HepG2 (cell line): ENCODE measurements around the gene ZNF316. TPM values are rescaled to one million over a fixed set of nuclear protein-coding genes. Genes with fewer than 3 reads are reported as not detected.

Experiments
- ARID5B ChIP-seq: IDR thresholded peaks from 2 replicates; pipeline ENCODE4 v1.4.0; 2020; ENCODE audit warnings: mild to moderate bottlenecking, missing genetic modification reagents
- CBX5 ChIP-seq: sonication (generic); formaldehyde crosslinking; IDR thresholded peaks from 2 replicates; pipeline ENCODE4 v1.4.0; 2020; ENCODE audit warnings: missing genetic modification reagents, borderline replicate concordance
- CEBPG ChIP-seq: IDR thresholded peaks from 2 replicates; pipeline ENCODE4 v1.6.1; 2016
- CTCF ChIP-seq: sonication (generic); formaldehyde crosslinking; IDR thresholded peaks from 2 replicates; pipeline ENCODE4 v1.5.0; 2020; ENCODE audit warnings: mild to moderate bottlenecking, missing genetic modification reagents, moderate library complexity
- DPF2 ChIP-seq: sonication (generic); formaldehyde crosslinking; IDR thresholded peaks from 2 replicates; pipeline ENCODE4 v1.4.0; 2020; ENCODE audit warnings: mild to moderate bottlenecking, low read depth, missing genetic modification reagents, borderline replicate concordance
- ERF ChIP-seq: IDR thresholded peaks from 2 replicates; pipeline ENCODE4 v1.6.1; 2018; ENCODE audit warnings: missing biosample characterization, missing genetic modification reagents
- KAT8 ChIP-seq: IDR thresholded peaks from 2 replicates; pipeline ENCODE4 v1.6.1; 2016; ENCODE audit warnings: missing genetic modification reagents, missing compliant biosample characterization
- MED1 ChIP-seq: sonication (generic); formaldehyde crosslinking; IDR thresholded peaks from 2 replicates; pipeline ENCODE4 v1.4.0; 2020; ENCODE audit warnings: missing genetic modification reagents
- MEIS1 ChIP-seq: sonication (generic); formaldehyde crosslinking; IDR thresholded peaks from 2 replicates; pipeline ENCODE4 v1.9.0; 2021; ENCODE audit warnings: mild to moderate bottlenecking, missing genetic modification reagents, moderate library complexity, borderline replicate concordance
- MNT ChIP-seq: fragments of 450-650 bp; IDR thresholded peaks from 2 replicates; pipeline ENCODE4 v1.6.1; 2016
- POGK ChIP-seq: sonication (generic); formaldehyde crosslinking; conservative IDR thresholded peaks from 2 replicates; pipeline ENCODE4 v1.8.0; 2022; ENCODE audit warnings: mild to moderate bottlenecking, moderate library complexity, missing genetic modification reagents
- RAD51 ChIP-seq: fragments of 450-650 bp; IDR thresholded peaks from 2 replicates; pipeline ENCODE4 v1.6.1; 2016; ENCODE audit warnings: borderline replicate concordance
- RFXANK ChIP-seq: IDR thresholded peaks from 2 replicates; pipeline ENCODE4 v1.6.1; 2016
- SALL2 ChIP-seq: sonication (generic); formaldehyde crosslinking; IDR thresholded peaks from 2 replicates; pipeline ENCODE4 v1.8.1; 2023; ENCODE audit warnings: mild to moderate bottlenecking, missing genetic modification reagents, inconsistent platforms
- TFE3 ChIP-seq: IDR thresholded peaks from 2 replicates; pipeline ENCODE4 v1.6.1; 2016
- ZBTB38 ChIP-seq: sonication (generic); formaldehyde crosslinking; IDR thresholded peaks from 2 replicates; pipeline ENCODE4 v1.5.1; 2020; ENCODE audit warnings: mild to moderate bottlenecking, missing genetic modification reagents
- ZNF207 ChIP-seq: fragments of 450-650 bp; IDR thresholded peaks from 2 replicates; pipeline ENCODE4 v1.6.1; 2016; ENCODE audit warnings: antibody characterized with exemption, borderline replicate concordance
- ZNF740 ChIP-seq: sonication (generic); formaldehyde crosslinking; IDR thresholded peaks from 2 replicates; pipeline ENCODE4 v1.4.0; 2020; ENCODE audit warnings: missing genetic modification reagents
- ZSCAN29 ChIP-seq: sonication (generic); formaldehyde crosslinking; conservative IDR thresholded peaks from 2 replicates; pipeline ENCODE4 v1.4.0; 2020; ENCODE audit warnings: mild to moderate bottlenecking, missing genetic modification reagents
- polyA plus RNA-seq, 8 experiments: library from polyadenylated mRNA; depleted of rRNA in 3 of 8; stranded (reverse) in 7 of 8; unstranded in 1 of 8; fragments of >200 nt; fragmentation: Illumina TruSeq in 4 of 8; extraction: Trizol in 4 of 8; gene quantifications; 2 replicates each; pipeline versions ENCODE4 v1.2.1 to v1.2.3, GENCODE V29; 2011 to 2016; ENCODE audit warnings: low read depth in 4 of 8, missing spikeins in 1 of 8, mixed read lengths in 1 of 8; ENCODE audit not compliant: insufficient read depth in 1 of 8
- total RNA-seq, 5 experiments: library from RNA; depleted of rRNA; stranded (reverse); fragments of >200 nt; fragmentation: Illumina TruSeq; extraction: Trizol; gene quantifications; 2 replicates each; pipeline ENCODE4 v1.2.3, GENCODE V29; 2016; ENCODE audit warnings: low read depth in 1 of 5

The ZNF316 gene
- total and polyA plus RNA-seq, 2 of the 13 experiments (the other 11 are each of a cell fraction or from before 2014, with no cell fraction given) = 4.3 to 9.9 TPM

GRCh38 chr7:6589829-6590644 is 47.1 kb upstream of the ZNF316 start, which contains the start of gene INTS15 (continued):
- TF ChIP-seq TFE3 (CRISPR knock-in tag) (no peak), DPF2 (CRISPR knock-in tag) (no peak), MEIS1 (CRISPR knock-in tag) (peak; percentile 31; the same call in 1 of the 2 replicates), ZBTB38 (CRISPR knock-in tag) (no peak; the same call in 1 of the 2 replicates), CTCF (CRISPR knock-in tag) (peak; percentile 66), MNT (no peak), ZNF207 (no peak), ZSCAN29 (CRISPR knock-in tag) (0 out of 2 replicates have a peak, but pooled peaks have one; percentile 60), ERF (peak; percentile 23; the same call in 1 of the 2 replicates), MED1 (CRISPR knock-in tag) (peak; percentile 33), POGK (CRISPR knock-in tag) (peak; percentile 28; the same call in 1 of the 2 replicates), SALL2 (CRISPR knock-in tag) (peak; percentile 67), CEBPG (CRISPR knock-in tag) (no peak), ZNF740 (no peak), RFXANK (CRISPR knock-in tag) (no peak), ARID5B (CRISPR knock-in tag) (peak; percentile 15; the same call in 1 of the 2 replicates), RAD51 (no peak), KAT8 (CRISPR knock-in tag) (peak; percentile 27; the same call in 1 of the 2 replicates), CBX5 (CRISPR knock-in tag) (no peak)
